Left renal pelvis (tissue), 4 donors: ENCODE results near the gene LDLRAP1. TPM values are rescaled to one million over a fixed set of nuclear protein-coding genes. Genes with fewer than 3 reads are reported as not detected.
"Not testable (repeated sequence)": the region's sequence is repeated elsewhere in the genome, so short reads cannot be mapped to it uniquely, and the experiment has no call there.

ENCODE experiments used
- DNase-seq, 4 donors: peaks; one replicate each; pipeline ENCODE4 v3.0.0-alpha.2; 2013; ENCODE audit warnings: low read depth in 4 of 4, low spot score in 3 of 4
- polyA plus RNA-seq, 4 donors: library from polyadenylated mRNA; unstranded; fragments of 120-200 nt; gene quantifications; one replicate each; pipeline ENCODE4 v1.2.1, GENCODE V29; 2013; ENCODE audit not compliant: insufficient read length in 4 of 4

Gene LDLRAP1
- polyA plus RNA-seq, 4 donors = 11.5 to 15.0 (median 11.7) TPM

- no peak for DNase-seq
Measured at GRCh38 chr1:25598879-25599278, 55.5 kb downstream of the LDLRAP1 start.

GRCh38 chr1:25599969-25600610 lies 56.7 kb downstream of the LDLRAP1 start:
- DNase-seq = no peak

- not testable (repeated sequence) for DNase-seq
Measured at GRCh38 chr1:25600971-25601699, 57.7 kb downstream of the LDLRAP1 start.

- not testable (repeated sequence) for DNase-seq
Measured at GRCh38 chr1:25603779-25604538, 60.6 kb downstream of the LDLRAP1 start.

- no peak for DNase-seq
Measured at GRCh38 chr1:25607123-25607522, 63.7 kb downstream of the LDLRAP1 start.

GRCh38 chr1:25608488-25609178 lies 65.2 kb downstream of the LDLRAP1 start:
- DNase-seq = peak in 2 of 4 donors; percentile 44 to 60

GRCh38 chr1:25609921-25610320 lies 66.5 kb downstream of the LDLRAP1 start:
- DNase-seq = no peak

GRCh38 chr1:25610822-25611630 lies 67.6 kb downstream of the LDLRAP1 start:
- DNase-seq = no peak

- DNase-seq = no peak
Measured at GRCh38 chr1:25611843-25612242, 68.4 kb downstream of the LDLRAP1 start.

- no peak for DNase-seq
Measured at GRCh38 chr1:25612421-25612820, 69.0 kb downstream of the LDLRAP1 start.

- no peak for DNase-seq
Measured at GRCh38 chr1:25613091-25613490, 69.7 kb downstream of the LDLRAP1 start.

GRCh38 chr1:25614501-25615171 lies 71.2 kb downstream of the LDLRAP1 start:
- DNase-seq = no peak

- DNase-seq = no peak
Measured at GRCh38 chr1:25615172-25615541, 71.8 kb downstream of the LDLRAP1 start.

- no peak for DNase-seq
Measured at GRCh38 chr1:25615563-25616094, 72.2 kb downstream of the LDLRAP1 start.

- peak in 3 of 4 donors; percentile 72 to 74 (median 73) for DNase-seq
Measured at GRCh38 chr1:25616095-25616986, 72.9 kb downstream of the LDLRAP1 start, which contains the start of gene MAN1C1. Gene MAN1C1, plus strand, starts transcription at chr1:25616791. Its CDS starts 1,007 bp downstream, at chr1:25617798.

- no peak for DNase-seq
Measured at GRCh38 chr1:25616987-25617624, 73.7 kb downstream of the LDLRAP1 start.

GRCh38 chr1:25617625-25618432 lies 74.4 kb downstream of the LDLRAP1 start:
- DNase-seq = no peak
